T-cell (primary cell): ENCODE data around the gene GATAD2A. TPM values are rescaled to one million over a fixed set of nuclear protein-coding genes. Genes with fewer than 3 reads are reported as not detected.

Experiments
- ATAC-seq, 4 experiments: fragments of 200-7000 bp in 3 of 4; fragments of 150-1000 bp in 1 of 4; cut with Tn5 transposase; replicated peaks in 1 of 4; 1 replicate in 3 of 4; 2 replicates in 1 of 4; pipeline ENCODE4 v1.10.0; 2021; ENCODE audit warnings: moderate library complexity in 3 of 4, mild to moderate bottlenecking in 2 of 4, moderate number of reproducible peaks in 1 of 4
- CTCF ChIA-PET, 2 donors: fragments of 300-600 bp; sonication (Branson Sonifier 250); formaldehyde crosslinking; loops; one replicate each; lab custom pipeline; 2022; ENCODE audit warnings: antibody characterized with exemption in 2 of 2; lab: Charles Lee
- POLR2A ChIA-PET, 2 donors: fragments of 300-600 bp; sonication (Branson Sonifier 250); formaldehyde crosslinking; loops; one replicate each; lab custom pipeline; 2022; ENCODE audit warnings: antibody characterized with exemption in 2 of 2; lab: Charles Lee
- DNase-seq, 35 experiments: peaks; one replicate each; pipeline versions ENCODE4 v3.0.0 to v3.0.0-alpha.2; 2013 to 2023
- H3K27ac ChIP-seq: one replicate; pipeline ENCODE4 v1.5.1; 2013; ENCODE audit warnings: low read length
- H3K27me3 ChIP-seq, 2 experiments: replicated peaks in 1 of 2; 1 replicate in 1 of 2; 2 replicates in 1 of 2; pipeline versions ENCODE4 v1.6.1 to v1.7.0; 2013; ENCODE audit warnings: low read length in 1 of 2, mixed read lengths in 1 of 2; ENCODE audit not compliant: control insufficient read depth in 2 of 2, insufficient read depth in 2 of 2; ENCODE audit errors: extremely low read depth in 1 of 2
- H3K36me3 ChIP-seq, 2 donors: 1 replicate in 1 of 2; 2 replicates in 1 of 2; pipeline versions ENCODE4 v1.6.1 to v1.7.0; 2013; ENCODE audit warnings: low read length in 1 of 2; ENCODE audit not compliant: control insufficient read depth in 2 of 2, insufficient read depth in 1 of 2; ENCODE audit errors: extremely low read depth in 1 of 2
- H3K4me1 ChIP-seq, 2 experiments: 1 replicate in 1 of 2; 2 replicates in 1 of 2; pipeline versions ENCODE4 v1.6.1 to v1.7.0; 2013; ENCODE audit warnings: low read length in 2 of 2, mixed read lengths in 1 of 2; ENCODE audit not compliant: insufficient read depth in 2 of 2, control insufficient read depth in 1 of 2; ENCODE audit errors: extremely low read depth in 1 of 2
- H3K4me3 ChIP-seq, 2 donors: 1 replicate in 1 of 2; 2 replicates in 1 of 2; pipeline versions ENCODE4 v1.5.1 to v1.7.0; 2013; ENCODE audit warnings: mild to moderate bottlenecking in 2 of 2, low read length in 1 of 2, moderate library complexity in 1 of 2; ENCODE audit not compliant: control insufficient read depth in 1 of 2; ENCODE audit errors: extremely low read depth in 1 of 2
- H3K9me3 ChIP-seq: 2 replicates; pipeline ENCODE4 v1.7.0; 2013
- H3K27ac Mint-ChIP-seq, 2 donors: one replicate each; pipeline ENCODE4 v1.8.0; 2020 to 2021; ENCODE audit warnings: mild to moderate bottlenecking in 2 of 2, mixed read lengths in 2 of 2
- H3K27me3 Mint-ChIP-seq, 2 donors: one replicate each; pipeline ENCODE4 v1.8.0; 2021 to 2022; ENCODE audit warnings: mixed read lengths in 2 of 2
- H3K36me3 Mint-ChIP-seq: one replicate; pipeline ENCODE4 v1.8.0; 2021; ENCODE audit warnings: mixed read lengths
- H3K4me1 Mint-ChIP-seq, 3 donors: one replicate each; pipeline ENCODE4 v1.8.0; 2020 to 2022; ENCODE audit warnings: mixed read lengths in 3 of 3, mild to moderate bottlenecking in 1 of 3
- H3K4me3 Mint-ChIP-seq, 3 donors: one replicate each; pipeline ENCODE4 v1.8.0; 2020 to 2022; ENCODE audit warnings: mild to moderate bottlenecking in 3 of 3, mixed read lengths in 3 of 3, moderate library complexity in 3 of 3
- H3K9me3 Mint-ChIP-seq, 3 donors: one replicate each; pipeline ENCODE4 v1.8.0; 2020 to 2022; ENCODE audit warnings: mixed read lengths in 3 of 3
- WGBS: methylation state at CpG from one replicate; pipeline ENCODE4 v1.1.5; 2013; ENCODE audit warnings: missing lambda C conversion rate; ENCODE audit not compliant: insufficient coverage; 5-methylcytosine and 5-hydroxymethylcytosine counted together
- total RNA-seq, 35 experiments: library from RNA in 6 of 35; stranded (reverse) in 6 of 35; fragments of 120-200 nt in 1 of 35; gene quantifications; one replicate each; pipeline versions ENCODE4 v1.2.1 to v1.2.4 and lab custom pipeline; 2013 to 2026

Gene GATAD2A
- total RNA-seq, 5 donors from 2014 or later (not counting 1 experiment from before 2014, with no cell fraction given): 114 to 144 (median 133) TPM

GRCh38 chr19:19381007-19381926, 24.2 kb upstream of the GATAD2A start:
- no peak overlapping the region for H3K27ac ChIP-seq
- no peak overlapping the region for H3K27ac Mint-ChIP-seq
- no peak for ATAC-seq

GRCh38 chr19:19382118-19382517, 23.4 kb upstream of the GATAD2A start:
- Mint-ChIP-seq H3K4me3 (no peak overlapping the region), H3K27ac (peak overlapping the region in 1 of 2 donors; percentile 13), H3K27me3 (no peaks in the 10 kb centered on the region), H3K36me3 (no peaks in the 10 kb centered on the region), H3K4me1 (peaks cover 8 to 10% (median 9%) of the 10 kb centered on the region in 3 donors), H3K9me3 (no peaks in the 10 kb centered on the region)
- CTCF ChIA-PET: no interaction called here
- no peaks in the 10 kb centered on the region for H3K36me3 ChIP-seq
- peaks cover 0 to 4% of the 10 kb centered on the region in 2 experiments for H3K27me3 ChIP-seq
- POLR2A ChIA-PET: interaction anchor here in 1 of 2 donors (0.7 kb wide), 1 partner anchor 14 kb away, joined by 4 read pairs; no protein-coding TSS in a partner anchor
- 100% methylated on average over 3 of the region's 8 CpGs for WGBS
- H3K9me3 ChIP-seq: no peaks in the 10 kb centered on the region
- ATAC-seq (no peak), DNase-seq (no peak)
- H3K4me3 ChIP-seq: no peak overlapping the region
- no peak overlapping the region for H3K27ac ChIP-seq
- peaks cover 7 to 22% of the 10 kb centered on the region in 2 experiments for H3K4me1 ChIP-seq

More at GRCh38 chr19:19381007-19381926, 24.2 kb upstream of the GATAD2A start:
- Histone ChIP-seq H3K9me3 (no peaks in the 10 kb centered on the region), H3K4me1 (peaks cover 1 to 13% of the 10 kb centered on the region in 2 experiments), H3K27me3 (peaks cover 0 to 4% of the 10 kb centered on the region in 2 experiments), H3K4me3 (no peak overlapping the region), H3K36me3 (no peaks in the 10 kb centered on the region)
- H3K9me3 Mint-ChIP-seq: no peaks in the 10 kb centered on the region
- POLR2A ChIA-PET: interaction anchor here in 1 of 2 donors (0.6 kb wide), 1 partner anchor 294 kb away, joined by 3 read pairs; no protein-coding TSS in a partner anchor
- WGBS: 89% methylated on average over 5 of the region's 11 CpGs
- H3K36me3 Mint-ChIP-seq: no peaks in the 10 kb centered on the region
- DNase-seq: no peak
- CTCF ChIA-PET: no interaction called here
- peaks cover 1 to 3% (median 2%) of the 10 kb centered on the region in 3 donors for H3K4me1 Mint-ChIP-seq
- no peak overlapping the region for H3K4me3 Mint-ChIP-seq
- H3K27me3 Mint-ChIP-seq: no peaks in the 10 kb centered on the region

- no peaks in the 10 kb centered on the region for H3K9me3 ChIP-seq
- no peaks in the 10 kb centered on the region for H3K36me3 ChIP-seq
- no peak overlapping the region for H3K27ac ChIP-seq
- H3K4me1 ChIP-seq: peaks cover 27 to 45% of the 10 kb centered on the region in 2 experiments
- POLR2A ChIA-PET: no interaction called here
- ATAC-seq (no peak), DNase-seq (no peak)
- CTCF ChIA-PET: interaction anchor here in 1 of 2 donors (1.6 kb wide), 1 partner anchor 105 kb away, joined by 11 read pairs; no protein-coding TSS in a partner anchor
- H3K4me3 Mint-ChIP-seq: peak overlapping the region; percentile 87 to 100 (median 93)
- peaks cover 0 to 4% of the 10 kb centered on the region in 2 experiments for H3K27me3 ChIP-seq
- H3K4me3 ChIP-seq: peak overlapping the region; percentile 64 to 95
- peaks cover 31 to 34% (median 32%) of the 10 kb centered on the region in 3 donors for H3K4me1 Mint-ChIP-seq
- no peaks in the 10 kb centered on the region for H3K36me3 Mint-ChIP-seq
- no peaks in the 10 kb centered on the region for H3K27me3 Mint-ChIP-seq
- WGBS: no CpG with 5 or more reads among the region's 13 CpGs
- H3K9me3 Mint-ChIP-seq: no peaks in the 10 kb centered on the region
- H3K27ac Mint-ChIP-seq: no peak overlapping the region
These were observed 21.0 kb upstream of the GATAD2A start for GRCh38 chr19:19384486-19384885.

- ChIA-PET CTCF (interaction anchor here in 1 of 2 donors (0.6 to 1.6 kb wide), 4 partner anchors 14 to 105 kb away, joined by 3 to 15 read pairs (median 7); partner anchors contain the start of gene GATAD2A), POLR2A (interaction anchor here (0.5 to 1.0 kb wide), 3 partner anchors 12 to 198 kb away, joined by 4 to 6 read pairs (median 5); partner anchors contain the start of gene GATAD2A (in 1 of the 2))
- DNase-seq (peak; percentile 95 to 99 (median 98)), ATAC-seq (peak; percentile 90 to 93 (median 90))
- peaks cover 40 to 42% (median 40%) of the 10 kb centered on the region in 3 donors for H3K4me1 Mint-ChIP-seq
- H3K4me1 ChIP-seq: peaks cover 32 to 53% of the 10 kb centered on the region in 2 experiments
- peak overlapping the region; percentile 80 for H3K27ac ChIP-seq
- H3K9me3 Mint-ChIP-seq: no peaks in the 10 kb centered on the region
- under 1% methylated on average over 75 of the region's 75 CpGs for WGBS
- H3K4me3 Mint-ChIP-seq: peak overlapping the region; percentile 87 to 100 (median 93)
- peak overlapping the region; percentile 84 to 92 for H3K27ac Mint-ChIP-seq
- H3K27me3 Mint-ChIP-seq: no peaks in the 10 kb centered on the region
- H3K36me3 ChIP-seq: no peaks in the 10 kb centered on the region
- peaks cover 4% of the 10 kb centered on the region for H3K36me3 Mint-ChIP-seq
- H3K4me3 ChIP-seq: peak overlapping the region; percentile 92 to 95
- H3K27me3 ChIP-seq: no peaks in the 10 kb centered on the region
- H3K9me3 ChIP-seq: no peaks in the 10 kb centered on the region
These were observed 20.2 kb upstream of the GATAD2A start for GRCh38 chr19:19385131-19385895.

- H3K4me1 Mint-ChIP-seq: peaks cover 48 to 50% (median 48%) of the 10 kb centered on the region in 3 donors
- peak; percentile 11 to 44 (median 38) for ATAC-seq
These were observed 19.3 kb upstream of the GATAD2A start for GRCh38 chr19:19385896-19386869.

More at GRCh38 chr19:19385896-19386869, 19.3 kb upstream of the GATAD2A start:
- under 1% methylated on average over 70 of the region's 75 CpGs for whole genome bisulfite sequencing
- Mint-ChIP-seq H3K4me3 (peak overlapping the region; percentile 88 to 100 (median 93)), H3K27ac (peak overlapping the region; percentile 84 to 90), H3K9me3 (no peaks in the 10 kb centered on the region), H3K36me3 (peaks cover 8% of the 10 kb centered on the region), H3K27me3 (no peaks in the 10 kb centered on the region)
- POLR2A ChIA-PET: interaction anchor here (0.5 to 1.0 kb wide), 3 partner anchors 13 to 199 kb away, joined by 4 to 6 read pairs (median 5); partner anchors contain the start of gene GATAD2A (in 1 of the 2)
- DNase-seq: peak in 23 of 35 experiments; percentile 17 to 63 (median 46)
- Histone ChIP-seq H3K9me3 (no peaks in the 10 kb centered on the region), H3K4me3 (peak overlapping the region; percentile 92 to 95), H3K27me3 (no peaks in the 10 kb centered on the region), H3K27ac (peak overlapping the region; percentile 72), H3K36me3 (no peaks in the 10 kb centered on the region), H3K4me1 (peaks cover 37 to 61% of the 10 kb centered on the region in 2 experiments)
- CTCF ChIA-PET: interaction anchor here in 1 of 2 donors (0.6 to 1.6 kb wide), 4 partner anchors 13 to 104 kb away, joined by 3 to 15 read pairs (median 7); partner anchors contain the start of gene GATAD2A
